Tibial nerve (tissue), 4 donors: ENCODE data around the gene TSPAN2. TPM values are rescaled to one million over a fixed set of nuclear protein-coding genes. Genes with fewer than 3 reads are reported as not detected.

Experiments used
- DNase-seq, 2 donors: peaks; one replicate each; pipeline ENCODE4 v3.0.0-alpha.2; 2019; ENCODE audit warnings: low spot score in 2 of 2
- H3K27ac ChIP-seq, 4 donors: fragments of 200-600 bp; sonication (generic) in 3 of 4; one replicate each; pipeline ENCODE4 v1.5.1; 2017 to 2019; ENCODE audit warnings: mild to moderate bottlenecking in 1 of 4
- H3K27me3 ChIP-seq, 2 donors: fragments of 200-600 bp; sonication (generic) in 1 of 2; one replicate each; pipeline versions ENCODE4 v1.5.1 to v1.6.0; 2017 to 2019
- H3K36me3 ChIP-seq, 3 donors: fragments of 200-600 bp; sonication (generic); one replicate each; pipeline ENCODE4 v1.5.1; 2018 to 2019
- H3K4me1 ChIP-seq, 4 donors: fragments of 200-600 bp; sonication (generic) in 3 of 4; one replicate each; pipeline ENCODE4 v1.5.1; 2017 to 2019
- H3K4me3 ChIP-seq, 4 donors: fragments of 200-600 bp; sonication (generic) in 3 of 4; one replicate each; pipeline ENCODE4 v1.5.1; 2017 to 2019; ENCODE audit warnings: mild to moderate bottlenecking in 1 of 4, moderate library complexity in 1 of 4
- H3K9me3 ChIP-seq, 4 donors: fragments of 200-600 bp; sonication (generic) in 3 of 4; one replicate each; pipeline ENCODE4 v1.5.1; 2017 to 2019
- EP300 ChIP-seq, 2 donors: sonication (generic); formaldehyde crosslinking; IDR thresholded peaks; one replicate each; pipeline ENCODE4 v1.6.1; 2017; ENCODE audit warnings: antibody characterized with exemption in 2 of 2, mild to moderate bottlenecking in 1 of 2
- POLR2A ChIP-seq, 2 donors: fragments of 450-650 bp; IDR thresholded peaks; one replicate each; pipeline ENCODE4 v1.6.1; 2017; ENCODE audit warnings: antibody characterized with exemption in 2 of 2, mild to moderate bottlenecking in 2 of 2, moderate library complexity in 2 of 2
- WGBS, 2 donors: methylation state at CpG; one replicate each; pipeline ENCODE4 v1.1.5; 2018; 5-methylcytosine and 5-hydroxymethylcytosine counted together
- total RNA-seq, 4 donors: library from RNA; depleted of rRNA; stranded (reverse); fragments of >200 nt; gene quantifications; one replicate each; pipeline ENCODE4 v1.1.0, GENCODE V29; 2016
- TF ChIP-seq, protein P1 (sequence below), 5 experiments: fragments of 200-600 bp in 3 of 5; fragments of 450-650 bp in 2 of 5; sonication (generic) in 3 of 5; IDR thresholded peaks; one replicate each; pipeline ENCODE4 v1.5.1; 2016 to 2019; ENCODE audit warnings: antibody characterized with exemption in 5 of 5, mild to moderate bottlenecking in 3 of 5, moderate library complexity in 2 of 5

The TSPAN2 gene
- total RNA-seq, 4 donors from 2014 or later = 0.84 to 7.1 (median 3.2) TPM

DNA sequence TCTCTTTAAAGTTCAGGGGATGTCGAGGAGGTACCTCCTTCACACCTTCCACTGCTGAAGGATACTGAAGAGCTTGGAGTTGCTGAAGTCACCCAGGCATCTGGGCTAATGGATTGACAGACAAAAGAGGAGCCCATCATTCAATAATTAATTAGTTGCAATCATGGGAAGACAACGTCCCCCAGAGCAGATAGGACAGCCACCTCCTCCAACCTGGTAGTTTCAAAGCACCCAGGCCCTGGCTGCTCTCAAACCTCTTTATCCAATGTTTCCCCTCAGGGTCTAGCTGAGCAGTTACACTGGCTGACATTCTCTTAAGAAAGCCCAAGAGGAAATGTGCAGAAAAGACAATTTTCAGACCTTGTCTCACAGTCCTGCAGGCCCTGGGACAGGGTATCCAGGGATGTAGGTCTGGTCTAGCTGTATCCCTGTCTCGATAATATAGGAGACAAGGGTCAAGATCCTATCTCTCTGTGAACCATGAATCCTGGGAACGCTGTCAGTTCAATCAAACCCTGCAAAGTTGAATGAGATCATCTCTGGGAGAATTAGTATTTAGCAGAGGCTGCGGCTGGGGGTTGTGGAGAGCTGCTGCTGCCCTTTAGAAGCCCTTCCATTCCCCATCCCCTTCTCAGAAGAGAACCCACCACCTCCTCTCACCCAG lies 1.1 kb downstream of the TSPAN2 start:
- peaks cover 0 to 18% (median 0%) of the 10 kb centered on the region in 4 donors for H3K4me1 ChIP-seq
- H3K27me3 ChIP-seq = peaks cover 0 to 16% of the 10 kb centered on the region in 2 donors
- H3K9me3 ChIP-seq = no peaks in the 10 kb centered on the region
- no peak for DNase-seq
- 68 to 72% methylated on average over 5 of the region's 5 CpGs for WGBS, 2 donors
- peak overlapping the region in 1 of 4 donors; percentile 50 for H3K4me3 ChIP-seq
- no peak overlapping the region for H3K27ac ChIP-seq
- H3K36me3 ChIP-seq = no peaks in the 10 kb centered on the region
- no peak for TF ChIP-seq EP300 (IDR thresholded peaks at IDR 0.05)
- TF ChIP-seq POLR2A (IDR thresholded peaks at IDR 0.05) = no peak
- TF ChIP-seq, protein P1, sequence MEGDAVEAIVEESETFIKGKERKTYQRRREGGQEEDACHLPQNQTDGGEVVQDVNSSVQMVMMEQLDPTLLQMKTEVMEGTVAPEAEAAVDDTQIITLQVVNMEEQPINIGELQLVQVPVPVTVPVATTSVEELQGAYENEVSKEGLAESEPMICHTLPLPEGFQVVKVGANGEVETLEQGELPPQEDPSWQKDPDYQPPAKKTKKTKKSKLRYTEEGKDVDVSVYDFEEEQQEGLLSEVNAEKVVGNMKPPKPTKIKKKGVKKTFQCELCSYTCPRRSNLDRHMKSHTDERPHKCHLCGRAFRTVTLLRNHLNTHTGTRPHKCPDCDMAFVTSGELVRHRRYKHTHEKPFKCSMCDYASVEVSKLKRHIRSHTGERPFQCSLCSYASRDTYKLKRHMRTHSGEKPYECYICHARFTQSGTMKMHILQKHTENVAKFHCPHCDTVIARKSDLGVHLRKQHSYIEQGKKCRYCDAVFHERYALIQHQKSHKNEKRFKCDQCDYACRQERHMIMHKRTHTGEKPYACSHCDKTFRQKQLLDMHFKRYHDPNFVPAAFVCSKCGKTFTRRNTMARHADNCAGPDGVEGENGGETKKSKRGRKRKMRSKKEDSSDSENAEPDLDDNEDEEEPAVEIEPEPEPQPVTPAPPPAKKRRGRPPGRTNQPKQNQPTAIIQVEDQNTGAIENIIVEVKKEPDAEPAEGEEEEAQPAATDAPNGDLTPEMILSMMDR (IDR thresholded peaks at IDR 0.05) = no peak

DNA sequence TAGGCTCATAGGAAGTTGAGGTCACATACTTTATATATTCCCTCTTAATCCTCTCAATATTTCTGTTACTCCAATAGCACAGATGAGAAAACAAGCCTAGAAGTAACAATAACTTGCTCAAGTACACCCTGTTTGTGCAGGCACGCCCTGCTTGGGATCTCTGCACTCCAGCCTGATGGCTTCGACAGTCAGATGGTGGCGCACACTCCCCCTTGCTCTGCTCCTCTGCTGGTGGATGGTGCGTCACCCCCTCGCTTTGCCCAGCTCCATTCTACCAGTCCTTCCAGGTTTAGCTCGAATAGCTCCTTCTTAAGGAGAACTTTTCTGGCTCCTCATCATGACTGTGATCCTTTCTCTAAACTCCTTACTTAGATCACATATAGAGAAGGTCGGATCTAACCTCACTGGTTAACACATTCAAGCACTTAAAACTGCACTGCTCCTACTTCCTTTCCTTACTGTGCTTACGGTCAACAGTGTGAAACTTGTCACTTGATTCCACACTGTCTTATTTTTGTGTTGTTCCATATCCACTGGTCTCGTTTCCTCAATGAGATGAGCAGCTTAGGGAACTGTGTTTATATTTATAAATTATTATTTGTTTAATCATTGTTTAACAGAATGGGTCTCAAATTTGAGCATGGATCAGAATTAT lies 3.0 kb downstream of the TSPAN2 start:
- H3K9me3 ChIP-seq = no peaks in the 10 kb centered on the region
- DNase-seq = no peak
- no peak overlapping the region for H3K27ac ChIP-seq
- H3K4me3 ChIP-seq = no peak overlapping the region
- H3K4me1 ChIP-seq = peaks cover 0 to 18% (median 0%) of the 10 kb centered on the region in 4 donors
- WGBS, 2 donors = 80 to 85% methylated on average over 9 of the region's 9 CpGs
- H3K27me3 ChIP-seq = peaks cover 0 to 16% of the 10 kb centered on the region in 2 donors
- TF ChIP-seq, protein P1 (IDR thresholded peaks at IDR 0.05) = no peak
- no peak for TF ChIP-seq EP300 (IDR thresholded peaks at IDR 0.05)
- TF ChIP-seq POLR2A (IDR thresholded peaks at IDR 0.05) = no peak
- H3K36me3 ChIP-seq = no peaks in the 10 kb centered on the region

DNA sequence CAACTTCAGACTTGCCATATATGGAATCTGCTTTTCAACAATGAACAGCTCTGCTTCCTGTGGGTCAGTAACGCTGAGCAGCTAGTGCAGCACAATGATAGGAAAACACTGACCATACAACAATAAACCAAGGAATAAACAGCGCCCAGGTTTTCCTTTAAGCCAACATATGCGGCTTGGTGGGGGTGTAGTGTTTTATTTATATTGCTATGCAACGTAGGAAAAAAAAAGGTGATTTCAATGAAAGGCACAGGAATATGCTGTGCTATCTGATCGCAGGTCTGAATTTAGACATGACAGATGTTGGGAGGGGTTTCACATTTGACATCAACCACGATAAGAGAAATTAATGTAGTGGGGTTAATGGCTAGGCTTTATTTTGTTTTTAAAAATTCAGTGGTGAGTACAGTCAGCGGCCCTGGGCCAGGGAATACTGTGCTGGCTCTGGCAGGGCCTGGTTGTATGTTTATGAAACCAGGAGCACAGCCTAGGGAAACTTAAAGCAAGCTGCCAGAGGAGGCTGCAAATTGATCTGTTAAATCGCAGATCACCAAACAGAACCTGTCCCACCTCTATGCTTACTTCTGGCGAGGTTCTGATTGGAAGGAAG lies 4.3 kb downstream of the TSPAN2 start:
- Histone ChIP-seq H3K4me1 (peaks cover 0 to 13% (median 0%) of the 10 kb centered on the region in 4 donors), H3K9me3 (no peaks in the 10 kb centered on the region), H3K36me3 (no peaks in the 10 kb centered on the region), H3K4me3 (no peak overlapping the region), H3K27ac (peak overlapping the region in 1 of 4 donors; percentile 32), H3K27me3 (peaks cover 0 to 16% of the 10 kb centered on the region in 2 donors)
- DNase-seq = no peak
- TF ChIP-seq POLR2A (IDR thresholded peaks at IDR 0.05) (no peak), EP300 (IDR thresholded peaks at IDR 0.05) (no peak)
- 58 to 59% methylated on average over 9 of the region's 9 CpGs for WGBS, 2 donors

DNA sequence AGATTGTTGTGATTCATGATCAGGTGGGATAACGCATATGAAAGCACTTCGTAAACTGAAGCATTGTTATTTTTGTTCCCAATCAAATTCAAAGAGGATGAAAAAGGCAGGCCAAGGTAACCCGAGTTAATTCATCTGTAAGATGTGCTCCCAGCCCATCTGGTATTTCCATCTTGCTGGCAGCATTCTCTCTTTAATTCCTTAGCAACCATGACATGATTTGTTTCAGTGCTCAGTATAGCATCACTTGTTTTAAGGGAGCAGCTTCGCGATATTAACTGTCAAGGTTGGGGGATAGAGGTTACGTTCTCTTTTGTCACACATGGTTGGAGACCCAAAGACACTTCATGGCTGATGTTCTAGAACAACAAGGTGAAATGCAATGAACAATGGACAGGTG lies 6.4 kb downstream of the TSPAN2 start:
- Histone ChIP-seq H3K4me1 (no peaks in the 10 kb centered on the region), H3K4me3 (no peak overlapping the region), H3K9me3 (no peaks in the 10 kb centered on the region), H3K27ac (no peak overlapping the region), H3K36me3 (no peaks in the 10 kb centered on the region), H3K27me3 (no peaks in the 10 kb centered on the region)
- TF ChIP-seq EP300 (IDR thresholded peaks at IDR 0.05) = no peak
- TF ChIP-seq POLR2A (IDR thresholded peaks at IDR 0.05) = no peak
- TF ChIP-seq, protein P1 (IDR thresholded peaks at IDR 0.05) = no peak
- no peak for DNase-seq
- 80 to 88% methylated on average over 6 of the region's 6 CpGs for whole genome bisulfite sequencing, 2 donors

DNA sequence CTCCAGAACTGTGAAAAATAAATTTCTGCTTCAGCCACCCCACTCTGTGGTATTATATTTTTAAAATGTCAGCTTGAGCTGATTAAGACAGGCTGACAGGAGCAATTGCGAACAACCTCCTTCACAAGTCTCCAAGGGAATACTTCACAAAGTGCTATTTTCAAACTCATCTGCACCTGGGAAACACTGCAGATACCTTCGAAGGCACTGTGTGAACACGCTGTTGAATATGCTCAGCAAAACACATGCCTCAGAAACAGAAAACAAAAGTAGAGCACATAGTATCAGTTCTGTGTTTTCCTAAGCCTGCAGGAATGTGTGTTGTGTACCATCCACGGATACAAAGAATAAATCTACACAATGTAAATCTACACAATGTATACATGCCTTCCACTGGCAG lies 10.6 kb downstream of the TSPAN2 start:
- no peak for DNase-seq
- Histone ChIP-seq H3K4me3 (no peak overlapping the region), H3K9me3 (no peaks in the 10 kb centered on the region), H3K27me3 (no peaks in the 10 kb centered on the region), H3K4me1 (no peaks in the 10 kb centered on the region), H3K36me3 (no peaks in the 10 kb centered on the region), H3K27ac (no peak overlapping the region)
- 78 to 86% methylated on average over 4 of the region's 4 CpGs for WGBS, 2 donors
- TF ChIP-seq POLR2A (IDR thresholded peaks at IDR 0.05) (no peak), EP300 (IDR thresholded peaks at IDR 0.05) (no peak)
- TF ChIP-seq, protein P1 (IDR thresholded peaks at IDR 0.05) = no peak
